Mucosa of descending colon (tissue), 3 donors: ENCODE results near the gene HYAL1. TPM values are rescaled to one million over a fixed set of nuclear protein-coding genes. Genes with fewer than 3 reads are reported as not detected.
"Not testable (repeated sequence)": the region's sequence is repeated elsewhere in the genome, so short reads cannot be mapped to it uniquely, and the experiment has no call there.

Experiments used
- ATAC-seq: fragments of 200-7000 bp; cut with Tn5 transposase; one replicate; pipeline ENCODE4 v1.9.1; 2020; ENCODE audit warnings: mild to moderate bottlenecking, moderate library complexity
- DNase-seq, 3 donors: peaks; one replicate each; pipeline ENCODE4 v3.0.0-alpha.2; 2020
- H3K36me3 ChIP-seq: fragments of 200-600 bp; one replicate; pipeline ENCODE4 v1.8.0; 2021; ENCODE audit warnings: low read depth, mild to moderate bottlenecking
- H3K4me1 ChIP-seq: fragments of 200-600 bp; one replicate; pipeline ENCODE4 v1.8.0; 2021; ENCODE audit warnings: low read depth, mild to moderate bottlenecking
- H3K4me3 ChIP-seq: fragments of 200-600 bp; one replicate; pipeline ENCODE4 v1.8.0; 2021; ENCODE audit warnings: mild to moderate bottlenecking
- H3K9me3 ChIP-seq: fragments of 200-600 bp; one replicate; pipeline ENCODE4 v1.8.0; 2021; ENCODE audit warnings: mild to moderate bottlenecking
- intact Hi-C, 2 donors: fragments of 100-400 bp; cut with DNase I in 1 of 2; cut with micrococcal nuclease in 1 of 2; formaldehyde crosslinking; loops; one replicate each; pipeline versions ENCODE4 v1.11.0 to v1.11.1; 2022; cut with DNase I, micrococcal nuclease
- total RNA-seq, 3 donors: library from RNA; stranded (reverse); fragmentation: NEBNext Ultra II Directional in 2 of 3; extraction: Animal tissue kit (Norgen Biotek cat#: 25700) in 2 of 3; gene quantifications; one replicate each; pipeline versions ENCODE4 v1.2.1 to v1.2.4, GENCODE V29; 2021 to 2023
- TF ChIP-seq, protein P1 (sequence below): fragments of 200-600 bp; IDR thresholded peaks from one replicate; pipeline ENCODE4 v1.8.0; 2022; ENCODE audit warnings: antibody characterized with exemption, mild to moderate bottlenecking
- donor health status: DM: no; HTN: no; CAD: no; lungs with moderate emphysema.
- donor health status: DM: no; HTN: no; CAD: no.
- donor health status: DM: no; HTN: yes; CAD: no.

HYAL1 gene
- total RNA-seq, 3 donors from 2014 or later, result 5.3 to 10.0 (median 7.0) TPM

DNA sequence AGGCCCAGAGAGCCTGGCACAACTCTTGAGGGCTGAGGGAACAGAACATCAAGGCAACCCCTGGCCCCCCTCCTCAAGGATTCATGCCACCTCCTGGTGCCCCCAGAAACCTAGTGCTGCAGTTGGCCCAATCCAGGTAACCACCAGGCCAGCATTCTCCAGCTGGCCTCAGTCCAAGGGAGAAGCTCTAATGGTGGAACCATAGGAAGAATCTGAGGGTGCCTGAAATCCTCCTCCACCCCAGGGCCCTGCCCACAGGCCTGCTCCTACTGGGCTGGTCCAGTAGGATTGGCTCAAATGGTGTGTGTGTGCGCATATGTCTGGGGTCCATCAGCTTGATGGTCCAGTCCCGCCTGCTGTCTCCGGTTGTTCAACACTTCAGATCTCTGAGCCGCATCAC is 11.4 kb upstream of the HYAL1 start:
- DNase-seq (no peak), ATAC-seq (no peak)
- TF ChIP-seq, protein P1, sequence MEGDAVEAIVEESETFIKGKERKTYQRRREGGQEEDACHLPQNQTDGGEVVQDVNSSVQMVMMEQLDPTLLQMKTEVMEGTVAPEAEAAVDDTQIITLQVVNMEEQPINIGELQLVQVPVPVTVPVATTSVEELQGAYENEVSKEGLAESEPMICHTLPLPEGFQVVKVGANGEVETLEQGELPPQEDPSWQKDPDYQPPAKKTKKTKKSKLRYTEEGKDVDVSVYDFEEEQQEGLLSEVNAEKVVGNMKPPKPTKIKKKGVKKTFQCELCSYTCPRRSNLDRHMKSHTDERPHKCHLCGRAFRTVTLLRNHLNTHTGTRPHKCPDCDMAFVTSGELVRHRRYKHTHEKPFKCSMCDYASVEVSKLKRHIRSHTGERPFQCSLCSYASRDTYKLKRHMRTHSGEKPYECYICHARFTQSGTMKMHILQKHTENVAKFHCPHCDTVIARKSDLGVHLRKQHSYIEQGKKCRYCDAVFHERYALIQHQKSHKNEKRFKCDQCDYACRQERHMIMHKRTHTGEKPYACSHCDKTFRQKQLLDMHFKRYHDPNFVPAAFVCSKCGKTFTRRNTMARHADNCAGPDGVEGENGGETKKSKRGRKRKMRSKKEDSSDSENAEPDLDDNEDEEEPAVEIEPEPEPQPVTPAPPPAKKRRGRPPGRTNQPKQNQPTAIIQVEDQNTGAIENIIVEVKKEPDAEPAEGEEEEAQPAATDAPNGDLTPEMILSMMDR, result no peak
- Histone ChIP-seq H3K36me3 (no peaks in the 10 kb centered on the region), H3K4me1 (peaks cover 40% of the 10 kb centered on the region), H3K4me3 (no peak overlapping the region), H3K9me3 (no peaks in the 10 kb centered on the region)
- intact Hi-C loops, result no loop called here

DNA sequence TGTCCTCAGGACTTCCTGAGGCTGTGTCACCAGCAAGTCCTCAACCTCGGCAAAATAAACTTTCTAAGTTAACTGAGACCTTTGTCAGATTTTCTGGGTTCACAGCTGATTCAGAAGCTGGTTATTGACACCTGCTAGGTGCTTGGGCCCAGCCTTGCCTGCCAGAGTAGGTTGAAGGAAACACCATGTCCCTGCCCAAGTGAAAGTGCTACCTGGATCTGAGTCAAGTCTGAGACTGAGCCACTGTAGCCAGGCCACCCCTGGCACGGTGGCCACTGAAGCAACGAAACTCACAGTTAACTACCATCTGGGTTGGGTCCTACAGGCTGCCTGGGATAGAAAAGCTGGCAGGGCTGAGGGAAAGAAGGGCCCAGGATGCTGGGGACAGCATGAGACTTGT is 11.0 kb upstream of the HYAL1 start:
- TF ChIP-seq, protein P1, result no peak
- Histone ChIP-seq H3K9me3 (no peaks in the 10 kb centered on the region), H3K4me1 (peaks cover 37% of the 10 kb centered on the region), H3K36me3 (no peaks in the 10 kb centered on the region), H3K4me3 (no peak overlapping the region)
- ATAC-seq, result no peak
- DNase-seq, result no peak
- intact Hi-C loops, result no loop called here

DNA sequence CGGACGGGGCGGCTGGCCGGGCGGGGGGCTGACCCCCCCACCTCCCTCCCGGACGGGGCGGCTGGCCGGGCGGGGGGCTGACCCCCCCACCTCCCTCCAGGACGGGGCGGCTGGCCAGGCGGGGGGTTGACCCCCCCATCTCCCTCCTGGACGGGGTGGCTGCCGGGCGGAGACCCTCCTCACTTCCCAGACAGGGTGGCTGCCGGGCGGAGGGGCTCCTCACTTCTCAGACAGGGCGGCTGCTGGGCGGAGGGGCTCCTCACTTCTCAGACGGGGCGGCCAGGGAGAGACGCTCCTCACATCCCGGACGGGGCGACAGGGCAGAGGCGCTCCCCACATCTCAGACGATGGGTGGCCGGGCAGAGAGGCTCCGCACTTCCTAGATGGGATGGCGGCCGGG is 8.7 kb upstream of the HYAL1 start:
- H3K4me3 ChIP-seq, H3K36me3 ChIP-seq, ATAC-seq, H3K9me3 ChIP-seq, intact Hi-C loops, DNase-seq: not testable (repeated sequence)
- H3K4me1 ChIP-seq, result peaks cover 14% of the 10 kb centered on the region

DNA sequence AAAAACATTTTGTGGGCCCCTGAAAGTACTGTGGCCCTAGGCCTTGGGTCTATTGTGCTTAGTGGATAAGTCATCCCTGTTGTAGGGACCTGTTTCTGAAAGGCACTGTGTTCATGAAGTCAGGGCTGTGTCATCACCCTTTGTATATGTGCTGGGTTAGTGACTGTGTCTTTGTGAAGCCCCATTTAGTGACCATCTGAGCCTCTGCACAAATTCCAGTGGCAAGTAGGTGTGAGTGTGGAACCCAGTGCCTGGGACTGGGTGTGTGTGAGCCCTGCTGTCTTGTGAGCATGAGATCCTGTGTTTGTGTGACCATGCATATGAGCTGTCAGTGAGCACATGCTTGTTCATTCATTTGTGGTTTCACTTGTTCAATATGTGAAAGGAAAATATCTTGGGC is 1.2 kb upstream of the HYAL1 start:
- Histone ChIP-seq H3K36me3 (peaks cover 1% of the 10 kb centered on the region), H3K9me3 (peaks cover 9% of the 10 kb centered on the region), H3K4me1 (peaks cover 9% of the 10 kb centered on the region), H3K4me3 (no peak overlapping the region)
- ATAC-seq, result no peak
- intact Hi-C loops, result no loop called here
- DNase-seq, result no peak
- TF ChIP-seq, protein P1, result no peak

DNA sequence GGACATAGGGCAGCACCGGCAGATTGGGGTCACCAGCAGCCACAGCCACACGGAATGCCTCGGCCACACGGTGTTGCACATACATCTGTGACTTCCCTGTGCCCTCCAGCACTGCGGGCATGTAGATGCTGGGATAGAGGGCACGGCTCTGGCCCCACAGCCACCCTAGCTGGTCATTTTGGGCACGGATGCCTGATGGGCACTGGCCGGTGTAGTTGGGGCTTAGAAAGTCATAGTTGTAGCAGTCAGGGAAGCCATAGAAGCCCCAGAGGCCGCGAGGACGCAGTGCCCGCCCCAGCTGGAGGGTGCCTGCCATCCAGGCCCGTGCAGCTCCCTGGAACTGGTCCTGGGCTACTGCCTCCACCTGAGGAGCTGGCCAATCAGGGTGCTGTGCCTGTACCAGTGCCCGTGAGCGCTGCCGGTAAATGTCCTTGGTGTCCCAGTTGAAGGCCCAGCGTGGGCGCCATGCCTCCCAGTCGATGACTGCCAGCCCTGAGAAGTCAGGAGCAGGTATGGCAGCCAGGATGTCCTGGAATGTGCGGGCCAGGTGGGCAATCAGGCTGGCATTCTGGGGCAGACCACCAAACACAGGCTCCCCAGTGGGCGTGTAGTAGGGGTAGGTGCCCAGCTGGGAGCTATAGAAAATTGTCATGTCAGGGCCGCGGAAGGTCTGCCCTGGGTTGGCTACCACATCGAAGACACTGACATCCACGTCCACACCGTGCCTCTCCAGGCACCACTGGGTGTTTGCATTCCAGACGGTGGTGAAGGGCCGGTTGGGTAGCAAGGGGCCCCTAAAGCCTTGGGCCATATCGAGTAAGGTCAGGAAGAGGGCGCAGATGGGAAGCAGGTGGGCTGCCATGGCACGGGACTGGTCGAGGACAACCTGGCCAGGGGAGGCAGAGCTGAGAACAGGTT is 1.0 kb downstream of the HYAL1 start:
- no peak overlapping the region for H3K4me3 ChIP-seq
- TF ChIP-seq, protein P1, result no peak
- peaks cover 14% of the 10 kb centered on the region for H3K4me1 ChIP-seq
- intact Hi-C loops, result no loop called here
- ATAC-seq (no peak), DNase-seq (peak in 2 of 3 donors; percentile 41 to 57)
- peaks cover 4% of the 10 kb centered on the region for H3K9me3 ChIP-seq
- peaks cover 6% of the 10 kb centered on the region for H3K36me3 ChIP-seq

DNA sequence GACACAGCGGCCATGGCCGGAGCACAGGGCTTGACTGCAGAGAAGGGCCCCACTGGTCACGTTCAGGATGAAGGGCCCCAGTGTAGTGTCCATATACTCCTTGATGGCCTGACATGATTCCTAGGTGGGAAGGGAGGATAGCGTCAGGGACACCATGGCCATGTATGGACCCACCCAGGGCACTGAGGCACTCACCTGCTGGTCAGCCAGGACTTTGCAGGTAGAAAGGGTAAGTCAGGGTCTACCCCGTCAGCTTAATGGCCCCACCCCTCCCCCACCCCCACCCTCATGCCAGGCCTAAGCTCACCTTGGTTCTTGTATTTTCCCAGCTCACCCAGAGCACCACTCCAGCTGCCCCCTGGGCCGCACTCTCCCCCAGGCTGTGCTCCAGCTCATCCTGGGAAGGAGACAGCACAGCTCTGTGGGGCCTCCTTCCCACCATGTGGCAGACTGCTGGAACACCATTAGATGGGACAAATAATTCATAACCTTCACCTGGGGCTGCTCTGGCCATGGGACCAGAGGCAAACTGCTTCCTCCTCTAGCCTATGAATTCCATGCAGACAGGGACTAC is 2.6 kb downstream of the HYAL1 start:
- peaks cover 14% of the 10 kb centered on the region for H3K4me1 ChIP-seq
- intact Hi-C loops, result no loop called here
- ATAC-seq (no peak), DNase-seq (peak in 1 of 3 donors; percentile 47)
- TF ChIP-seq, protein P1, result no peak
- H3K9me3 ChIP-seq, result no peaks in the 10 kb centered on the region
- H3K4me3 ChIP-seq, result no peak overlapping the region
- peaks cover 6% of the 10 kb centered on the region for H3K36me3 ChIP-seq
